ENCODE measurements around the gene CD74. TPM values are rescaled to one million over a fixed set of nuclear protein-coding genes. Genes with fewer than 3 reads are reported as not detected.

The CD74 gene
- total RNA-seq, 1 experiment from 2014 or later, result 0.22 TPM

- DNase-seq (peak; percentile 11), ATAC-seq (peak; percentile 21)
- Histone ChIP-seq H3F3A (ENCODE audit: low read length, unreplicated experiment) (peaks cover 20% of the 10 kb centered on the region), H4K20me1 (ENCODE audit: low read length) (peaks cover 43% of the 10 kb centered on the region), H3K4me1 (ENCODE audit: insufficient read depth, low read length) (no peaks in the 10 kb centered on the region), H3K9me3 (ENCODE audit: low read length) (no peaks in the 10 kb centered on the region), H3K4me2 (ENCODE audit: low read length) (no peak overlapping the region), H2AFZ (ENCODE audit: low read length) (no peak overlapping the region), H3K9me2 (replicated peaks; ENCODE audit: low read length) (no peaks in the 10 kb centered on the region), H3K9ac (ENCODE audit: low read length) (no peak overlapping the region), H3K27me3 (ENCODE audit: low read length) (no peaks in the 10 kb centered on the region), H3K36me3 (ENCODE audit: low read depth, low read length) (peaks cover 37% of the 10 kb centered on the region), H3K27ac (ENCODE audit: low read length) (no peak overlapping the region), H3K79me2 (ENCODE audit: low read length) (peaks cover 10% of the 10 kb centered on the region), H3K4me3 (ENCODE audit: low read length) (no peak overlapping the region)
- ChIA-PET POLR2A (ENCODE audit: unreplicated experiment) (interaction anchor here (0.6 kb wide), 1 partner anchor 336 kb away, joined by 3 read pairs; the partner anchor contains the start of gene SMIM3), CTCF (no interaction called here)
- BruUV-seq (replicated peaks), result no TSS peak
- intact Hi-C loops (cut with micrococcal nuclease), result no loop called here
- TF ChIP-seq EZH2 (IDR thresholded peaks at IDR 0.05; ENCODE audit: low read length, unreplicated experiment) (no peak), CTCF (conservative IDR thresholded peaks at IDR 0.05; ENCODE audit: low read depth, low read length) (no peak)
These were observed 29.3 kb upstream of the CD74 start for GRCh38 chr5:150441813-150442698.

DNA sequence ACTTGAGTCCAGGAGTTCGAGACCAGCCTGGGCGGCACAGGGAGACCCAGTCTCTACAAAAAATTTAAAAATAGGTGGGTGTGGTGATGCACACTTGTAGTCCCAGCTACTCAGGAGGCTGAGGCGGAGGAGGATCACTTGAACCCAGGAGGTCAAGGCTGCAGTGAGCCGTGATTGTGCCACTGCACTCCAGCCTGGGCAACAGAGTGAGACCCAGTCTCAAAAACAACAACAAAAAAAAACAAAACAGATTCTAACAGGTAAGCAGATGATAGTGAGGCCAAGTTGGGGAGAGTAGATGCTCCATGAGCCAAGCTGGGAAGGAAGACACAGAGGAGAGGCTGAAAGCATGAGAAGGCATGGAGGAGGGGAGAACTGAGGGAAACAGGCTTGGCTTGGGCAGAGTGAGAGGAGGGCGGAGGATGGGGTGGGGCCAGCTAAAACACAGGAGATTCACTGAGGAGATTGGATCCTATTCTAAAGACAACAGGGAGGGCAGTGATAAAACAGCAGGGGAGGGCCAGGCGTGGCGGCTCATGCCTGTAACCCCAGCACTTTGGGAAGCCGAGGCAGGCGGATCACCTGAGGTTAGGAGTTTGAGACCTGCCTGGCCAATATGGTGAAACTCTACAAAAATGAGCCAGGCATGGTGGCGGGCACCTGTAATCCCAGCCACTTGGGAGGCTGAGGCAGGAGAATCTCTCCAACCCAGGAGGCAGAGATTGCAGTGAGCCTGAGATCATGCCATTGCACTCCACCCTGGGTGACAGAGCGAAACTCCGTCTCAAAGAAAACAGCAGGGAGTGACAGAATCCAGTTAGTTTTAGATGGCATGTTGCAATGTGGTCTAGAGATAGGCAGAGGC is 28.5 kb upstream of the CD74 start:
- peaks cover 6% of the 10 kb centered on the region; the same call in 1 of the 2 replicates for H3K4me1 ChIP-seq (ENCODE audit: insufficient read depth, low read length)
- intact Hi-C loops (cut with micrococcal nuclease), result no loop called here
- no peak overlapping the region for H3K4me3 ChIP-seq (ENCODE audit: low read length)
- H3K27ac ChIP-seq (ENCODE audit: low read length), result no peak overlapping the region
- no peaks in the 10 kb centered on the region for H3K27me3 ChIP-seq (ENCODE audit: low read length)
- H4K20me1 ChIP-seq (ENCODE audit: low read length), result peaks cover 34% of the 10 kb centered on the region
- peak; percentile 12; the same call in 1 of the 2 replicates for ATAC-seq
- H3K36me3 ChIP-seq (ENCODE audit: low read depth, low read length), result peaks cover 28% of the 10 kb centered on the region
- no peaks in the 10 kb centered on the region for H3K9me3 ChIP-seq (ENCODE audit: low read length)
- no TSS peak for BruUV-seq (replicated peaks)
- H3K9me2 ChIP-seq (replicated peaks; ENCODE audit: low read length), result no peaks in the 10 kb centered on the region
- ChIA-PET POLR2A (ENCODE audit: unreplicated experiment) (no interaction called here), CTCF (no interaction called here)
- no peak overlapping the region for H3K9ac ChIP-seq (ENCODE audit: low read length)
- H3F3A ChIP-seq (ENCODE audit: low read length, unreplicated experiment), result peaks cover 11% of the 10 kb centered on the region
- TF ChIP-seq EZH2 (IDR thresholded peaks at IDR 0.05; ENCODE audit: low read length, unreplicated experiment) (no peak), CTCF (conservative IDR thresholded peaks at IDR 0.05; ENCODE audit: low read depth, low read length) (no peak), EZH2phosphoT487 (IDR thresholded peaks at IDR 0.05; ENCODE audit: borderline replicate concordance, low read length) (no peak)
- H3K79me2 ChIP-seq (ENCODE audit: low read length), result peaks cover 1% of the 10 kb centered on the region
- DNase-seq, result no peak
- H2AFZ ChIP-seq (ENCODE audit: low read length), result no peak overlapping the region
- H3K4me2 ChIP-seq (ENCODE audit: low read length), result no peak overlapping the region

Data from PC-3 (cell line).